Neural progenitor cell (in vitro differentiated cells): ENCODE results near the gene PGC. TPM values are rescaled to one million over a fixed set of nuclear protein-coding genes. Genes with fewer than 3 reads are reported as not detected.

Experiments used
- DNase-seq: peaks from one replicate; pipeline ENCODE4 v3.0.0-alpha.2; 2016; ENCODE audit warnings: low spot score
- H2AFZ ChIP-seq: fragments of 200-600 bp; sonication (generic); replicated peaks from 2 replicates; pipeline ENCODE4 v1.6.1; 2016; ENCODE audit warnings: antibody characterized with exemption
- H3F3A ChIP-seq: fragments of 200-600 bp; sonication (generic); 2 replicates; pipeline ENCODE4 v1.6.1; 2016; ENCODE audit warnings: antibody characterized with exemption, low read depth
- H3K27ac ChIP-seq: fragments of 200-600 bp; sonication (generic); 2 replicates; pipeline ENCODE4 v1.5.1; 2016; ENCODE audit warnings: mild to moderate bottlenecking
- H3K27me3 ChIP-seq: fragments of 200-600 bp; sonication (generic); 2 replicates; pipeline ENCODE4 v1.6.1; 2016; ENCODE audit warnings: mild to moderate bottlenecking, moderate library complexity
- H3K36me3 ChIP-seq: fragments of 200-600 bp; sonication (generic); 2 replicates; pipeline ENCODE4 v1.5.1; 2016
- H3K4me1 ChIP-seq: fragments of 200-600 bp; sonication (generic); 2 replicates; pipeline ENCODE4 v1.6.1; 2016; ENCODE audit warnings: mixed run types
- H3K4me2 ChIP-seq: fragments of 200-600 bp; sonication (generic); 2 replicates; pipeline ENCODE4 v1.6.1; 2016
- H3K4me3 ChIP-seq: fragments of 200-600 bp; sonication (generic); 2 replicates; pipeline ENCODE4 v1.5.1; 2016
- H3K79me2 ChIP-seq: fragments of 200-600 bp; sonication (generic); 2 replicates; pipeline ENCODE4 v1.6.1; 2016; ENCODE audit warnings: low read depth
- H3K9ac ChIP-seq: fragments of 200-600 bp; sonication (generic); 2 replicates; pipeline ENCODE4 v1.6.1; 2016
- H3K9me3 ChIP-seq: fragments of 200-600 bp; sonication (generic); 2 replicates; pipeline ENCODE4 v1.5.1; 2016; ENCODE audit warnings: low read depth
- H4K20me1 ChIP-seq: fragments of 200-600 bp; sonication (generic); 2 replicates; pipeline ENCODE4 v1.6.1; 2016; ENCODE audit warnings: low read depth
- H3K27ac Mint-ChIP-seq: 3 replicates; pipeline ENCODE4 v1.8.0; 2021; ENCODE audit warnings: mixed read lengths
- H3K27me3 Mint-ChIP-seq: 2 replicates; pipeline ENCODE4 v1.8.0; 2022; ENCODE audit warnings: low read depth, mild to moderate bottlenecking, inconsistent platforms, moderate library complexity, mixed read lengths; ENCODE audit not compliant: insufficient read depth
- H3K36me3 Mint-ChIP-seq: 3 replicates; pipeline ENCODE4 v1.8.0; 2021; ENCODE audit warnings: mixed read lengths
- H3K4me1 Mint-ChIP-seq: 3 replicates; pipeline ENCODE4 v1.8.0; 2021; ENCODE audit warnings: mixed read lengths
- H3K4me3 Mint-ChIP-seq: 3 replicates; pipeline ENCODE4 v1.8.0; 2021; ENCODE audit warnings: mild to moderate bottlenecking, moderate library complexity, mixed read lengths
- H3K9me3 Mint-ChIP-seq: 3 replicates; pipeline ENCODE4 v1.8.0; 2020; ENCODE audit warnings: mixed read lengths
- EZH2 ChIP-seq: fragments of 200-600 bp; sonication (generic); IDR thresholded peaks from 2 replicates; pipeline ENCODE4 v1.6.1; 2017; ENCODE audit warnings: antibody characterized with exemption, mild to moderate bottlenecking, moderate library complexity
- EZH2phosphoT487 ChIP-seq: fragments of 200-600 bp; sonication (generic); IDR thresholded peaks from 2 replicates; pipeline ENCODE4 v1.6.1; 2017; ENCODE audit warnings: antibody characterized with exemption
- total RNA-seq: library from RNA; depleted of rRNA; stranded (reverse); fragments of >200 nt; gene quantifications from 2 replicates; pipeline ENCODE4 v1.2.3, GENCODE V29; 2015; ENCODE audit warnings: low replicate concordance
- TF ChIP-seq, protein P1 (sequence below): fragments of 200-600 bp; sonication (generic); IDR thresholded peaks from 2 replicates; pipeline ENCODE4 v1.5.1; 2017; ENCODE audit warnings: antibody characterized with exemption, mild to moderate bottlenecking

The PGC gene
- total RNA-seq, 1 donor from 2014 or later, result not detected

DNA sequence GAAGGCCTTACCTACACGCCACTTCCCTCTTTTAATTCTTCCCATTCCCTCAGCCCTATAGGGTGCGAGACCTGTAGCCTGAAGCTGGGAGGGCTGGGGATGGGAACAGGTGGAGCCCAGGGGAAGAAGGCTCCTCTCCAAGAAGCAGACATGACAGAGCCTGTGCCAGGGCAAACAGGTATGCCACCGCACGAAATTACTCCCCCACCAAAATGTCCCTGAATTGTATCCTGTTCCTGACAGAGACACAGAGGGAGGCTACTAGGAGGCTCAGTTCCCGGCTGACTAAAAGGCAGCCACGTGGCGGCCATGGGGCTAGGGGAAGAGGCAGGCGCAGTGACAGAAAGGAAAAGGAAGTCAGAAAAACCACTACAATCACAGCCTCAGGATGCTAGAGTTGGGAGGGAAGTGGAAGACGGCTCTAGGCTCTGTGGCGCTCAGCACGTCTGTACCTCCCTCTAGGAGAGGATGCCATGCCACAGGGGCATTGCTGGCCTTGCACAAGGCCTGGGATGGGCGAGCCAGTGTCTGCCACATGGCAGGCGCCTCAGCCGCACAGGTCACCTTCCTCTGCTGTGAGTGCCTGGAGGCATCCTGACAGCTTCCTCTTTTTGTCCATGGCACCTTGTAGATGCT lies 39.5 kb downstream of the PGC start:
- Mint-ChIP-seq H3K9me3 (no peaks in the 10 kb centered on the region), H3K36me3 (no peaks in the 10 kb centered on the region), H3K4me3 (no peak overlapping the region), H3K4me1 (peaks cover 8% of the 10 kb centered on the region), H3K27ac (no peak overlapping the region), H3K27me3 (peaks cover 17% of the 10 kb centered on the region)
- H3K36me3 ChIP-seq, result no peaks in the 10 kb centered on the region
- H3K79me2 ChIP-seq, result no peaks in the 10 kb centered on the region
- no peak overlapping the region for H2AFZ ChIP-seq
- no peaks in the 10 kb centered on the region for H3K9me3 ChIP-seq
- H3K27ac ChIP-seq, result no peak overlapping the region
- H3K27me3 ChIP-seq, result no peaks in the 10 kb centered on the region
- no peak overlapping the region for H3K4me2 ChIP-seq
- no peaks in the 10 kb centered on the region for H4K20me1 ChIP-seq
- no peak overlapping the region for H3K4me3 ChIP-seq
- no peaks in the 10 kb centered on the region for H3K4me1 ChIP-seq
- no peaks in the 10 kb centered on the region for H3F3A ChIP-seq
- H3K9ac ChIP-seq, result no peak overlapping the region
- TF ChIP-seq EZH2, result no peak
- no peak for TF ChIP-seq EZH2phosphoT487
- TF ChIP-seq, protein P1, sequence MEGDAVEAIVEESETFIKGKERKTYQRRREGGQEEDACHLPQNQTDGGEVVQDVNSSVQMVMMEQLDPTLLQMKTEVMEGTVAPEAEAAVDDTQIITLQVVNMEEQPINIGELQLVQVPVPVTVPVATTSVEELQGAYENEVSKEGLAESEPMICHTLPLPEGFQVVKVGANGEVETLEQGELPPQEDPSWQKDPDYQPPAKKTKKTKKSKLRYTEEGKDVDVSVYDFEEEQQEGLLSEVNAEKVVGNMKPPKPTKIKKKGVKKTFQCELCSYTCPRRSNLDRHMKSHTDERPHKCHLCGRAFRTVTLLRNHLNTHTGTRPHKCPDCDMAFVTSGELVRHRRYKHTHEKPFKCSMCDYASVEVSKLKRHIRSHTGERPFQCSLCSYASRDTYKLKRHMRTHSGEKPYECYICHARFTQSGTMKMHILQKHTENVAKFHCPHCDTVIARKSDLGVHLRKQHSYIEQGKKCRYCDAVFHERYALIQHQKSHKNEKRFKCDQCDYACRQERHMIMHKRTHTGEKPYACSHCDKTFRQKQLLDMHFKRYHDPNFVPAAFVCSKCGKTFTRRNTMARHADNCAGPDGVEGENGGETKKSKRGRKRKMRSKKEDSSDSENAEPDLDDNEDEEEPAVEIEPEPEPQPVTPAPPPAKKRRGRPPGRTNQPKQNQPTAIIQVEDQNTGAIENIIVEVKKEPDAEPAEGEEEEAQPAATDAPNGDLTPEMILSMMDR, result no peak
- no peak for DNase-seq

DNA sequence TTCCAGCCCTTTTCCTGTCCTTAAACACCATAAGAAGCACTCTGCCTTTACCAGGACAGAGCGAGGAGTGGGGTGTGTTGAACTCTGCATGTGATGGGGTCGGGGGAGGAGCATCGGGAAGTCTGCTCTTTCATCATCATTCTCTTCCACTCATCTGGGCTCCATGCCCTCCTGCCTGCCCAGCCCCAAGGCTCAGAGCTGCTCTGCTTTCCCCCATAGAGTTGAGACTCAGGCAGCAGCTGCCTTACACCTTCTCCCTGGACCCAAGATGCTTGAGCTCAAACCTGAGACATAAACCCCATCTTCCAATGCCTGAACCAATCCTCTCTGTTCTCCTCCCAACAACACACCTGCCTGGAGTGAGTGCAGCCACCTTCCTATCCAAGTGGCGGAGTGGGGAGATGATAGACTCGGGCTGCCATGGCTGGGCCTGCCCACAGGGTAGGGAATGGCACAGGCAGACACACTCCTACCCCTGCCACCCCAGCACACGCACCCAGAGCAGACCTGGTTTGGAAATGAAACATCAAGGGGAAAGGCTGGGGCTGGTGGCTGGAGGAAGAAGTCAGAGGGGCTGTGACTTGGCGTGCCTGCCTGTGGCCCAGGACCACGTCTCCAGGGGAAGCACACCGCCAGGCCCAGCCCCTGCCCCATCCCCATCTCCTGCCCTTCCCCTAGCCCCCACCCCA lies 40.2 kb downstream of the PGC start:
- H3K27me3 ChIP-seq, result no peaks in the 10 kb centered on the region
- H3K27ac ChIP-seq, result no peak overlapping the region
- no peak overlapping the region for H3K4me2 ChIP-seq
- Mint-ChIP-seq H3K4me3 (no peak overlapping the region), H3K27ac (peak overlapping the region; percentile 50), H3K27me3 (peaks cover 17% of the 10 kb centered on the region), H3K9me3 (no peaks in the 10 kb centered on the region), H3K4me1 (peaks cover 8% of the 10 kb centered on the region), H3K36me3 (no peaks in the 10 kb centered on the region)
- H3K4me1 ChIP-seq, result no peaks in the 10 kb centered on the region
- H2AFZ ChIP-seq, result no peak overlapping the region
- TF ChIP-seq EZH2phosphoT487, result no peak
- no peaks in the 10 kb centered on the region for H4K20me1 ChIP-seq
- no peaks in the 10 kb centered on the region for H3F3A ChIP-seq
- no peak for DNase-seq
- H3K9ac ChIP-seq, result no peak overlapping the region
- no peaks in the 10 kb centered on the region for H3K36me3 ChIP-seq
- no peaks in the 10 kb centered on the region for H3K9me3 ChIP-seq
- H3K79me2 ChIP-seq, result no peaks in the 10 kb centered on the region
- no peak overlapping the region for H3K4me3 ChIP-seq

DNA sequence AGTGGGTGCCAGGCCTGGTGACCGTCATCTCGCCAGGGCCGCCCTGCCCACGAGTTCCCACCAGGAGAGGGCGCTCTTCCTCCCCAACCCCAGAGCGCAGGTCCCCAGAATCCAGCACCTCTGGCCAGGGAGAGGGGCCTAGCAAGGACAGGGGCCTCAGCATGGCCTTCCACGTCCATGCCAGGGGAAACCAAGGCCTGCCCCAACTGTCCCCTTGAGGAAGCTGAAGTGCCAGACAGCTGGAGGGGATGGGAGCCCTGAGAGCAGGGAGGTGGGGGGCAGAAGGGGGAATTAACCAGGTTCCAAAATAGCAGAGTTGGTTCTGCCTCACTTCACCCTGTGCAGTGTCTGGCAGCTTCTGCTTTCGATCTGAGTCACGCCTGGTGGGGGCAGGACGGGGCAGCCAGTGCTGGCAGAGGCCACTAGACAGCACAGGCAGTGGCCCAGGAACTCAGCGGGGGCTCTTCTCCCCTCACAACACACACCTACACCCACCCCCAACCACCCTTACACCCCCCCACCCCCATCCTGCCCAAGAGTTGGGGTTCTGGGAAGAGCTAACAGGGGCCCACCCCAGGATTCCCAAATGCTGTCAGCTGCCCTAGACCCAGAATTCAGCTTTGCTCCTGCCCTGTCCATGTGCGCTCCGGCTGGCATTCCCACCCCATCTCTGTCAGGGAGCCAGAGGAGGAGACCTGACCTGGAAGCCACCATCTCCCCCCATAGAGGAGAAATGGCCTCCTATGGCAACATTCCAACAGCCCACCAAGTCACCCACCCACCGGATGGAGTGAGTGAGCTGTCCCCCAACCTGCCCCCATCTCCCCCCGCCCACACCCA lies 41.0 kb downstream of the PGC start:
- Histone ChIP-seq H3K27ac (no peak overlapping the region), H3F3A (no peaks in the 10 kb centered on the region), H3K9me3 (no peaks in the 10 kb centered on the region), H3K4me3 (no peak overlapping the region), H3K9ac (no peak overlapping the region), H4K20me1 (no peaks in the 10 kb centered on the region), H3K4me2 (no peak overlapping the region), H2AFZ (peak overlapping the region; percentile 8), H3K4me1 (no peaks in the 10 kb centered on the region), H3K27me3 (no peaks in the 10 kb centered on the region), H3K79me2 (no peaks in the 10 kb centered on the region), H3K36me3 (no peaks in the 10 kb centered on the region)
- no peak overlapping the region for H3K27ac Mint-ChIP-seq
- H3K36me3 Mint-ChIP-seq, result no peaks in the 10 kb centered on the region
- peak; percentile 77 for DNase-seq
- peaks cover 17% of the 10 kb centered on the region for H3K27me3 Mint-ChIP-seq
- H3K4me3 Mint-ChIP-seq, result no peak overlapping the region
- TF ChIP-seq EZH2 (no peak), EZH2phosphoT487 (no peak)
- TF ChIP-seq, protein P1, result peak; percentile 82
- H3K4me1 Mint-ChIP-seq, result peaks cover 10% of the 10 kb centered on the region
- H3K9me3 Mint-ChIP-seq, result no peaks in the 10 kb centered on the region
